Measurements from ENCODE around the gene DDX49.

Gene DDX49

GRCh38 chr19:18975869-18976268 lies 56.4 kb downstream of the DDX49 start:
- no peaks in the 10 kb centered on the region for H3K36me3 ChIP-seq (ENCODE audit: control insufficient read depth, insufficient read depth, low read length)

More at GRCh38 chr19:18975869-18976268, 56.4 kb downstream of the DDX49 start:
- H3K4me3 ChIP-seq (ENCODE audit: low read depth, low read length), result no peak overlapping the region
- H3K9me3 ChIP-seq (ENCODE audit: control insufficient read depth, insufficient read depth, low read length), result no peaks in the 10 kb centered on the region
- no peak overlapping the region for H3K9ac ChIP-seq (ENCODE audit: low read depth, low read length)
- no peaks in the 10 kb centered on the region for H3K27me3 ChIP-seq (ENCODE audit: control insufficient read depth, insufficient read depth, low read length)
- H3K4me1 ChIP-seq (ENCODE audit: control insufficient read depth, insufficient read depth, low read length), result no peaks in the 10 kb centered on the region

Data from iPS-15b (cell line).